ENCODE data around the gene MYL11.

MYL11 gene

GRCh38 chr16:30349675-30350074 is 24.9 kb upstream of the MYL11 start:
- Mint-ChIP-seq H3K4me1 (ENCODE audit: low read depth in 2 of 2) (peaks cover 34 to 38% of the 10 kb centered on the region in 2 donors), H3K4me3 (peak overlapping the region; percentile 15 to 56), H3K9me3 (no peaks in the 10 kb centered on the region), H3K27ac (peak overlapping the region; percentile 84 to 86), H3K27me3 (no peaks in the 10 kb centered on the region), H3K36me3 (ENCODE audit: insufficient read depth) (peaks cover 39% of the 10 kb centered on the region)
- ATAC-seq (replicated peaks): peak; percentile 6
- DNase-seq: no peak

- ATAC-seq (replicated peaks): peak; percentile 63
- Mint-ChIP-seq H3K4me3 (peak overlapping the region in 1 of 2 donors; percentile 56), H3K27me3 (no peaks in the 10 kb centered on the region), H3K27ac (peak overlapping the region; percentile 84 to 86), H3K9me3 (no peaks in the 10 kb centered on the region), H3K4me1 (ENCODE audit: low read depth in 2 of 2) (peaks cover 38% of the 10 kb centered on the region in 2 donors), H3K36me3 (ENCODE audit: insufficient read depth) (peaks cover 45% of the 10 kb centered on the region)
- DNase-seq: no peak
These were observed 24.3 kb upstream of the MYL11 start for GRCh38 chr16:30350134-30350871.

- ATAC-seq (replicated peaks): no peak
- Mint-ChIP-seq H3K4me1 (ENCODE audit: low read depth in 2 of 2) (peaks cover 41 to 44% of the 10 kb centered on the region in 2 donors), H3K9me3 (no peaks in the 10 kb centered on the region), H3K4me3 (peak overlapping the region; percentile 38 to 56), H3K36me3 (ENCODE audit: insufficient read depth) (peaks cover 48% of the 10 kb centered on the region), H3K27me3 (no peaks in the 10 kb centered on the region), H3K27ac (peak overlapping the region; percentile 84 to 86)
- no peak for DNase-seq
These were observed 23.6 kb upstream of the MYL11 start for GRCh38 chr16:30351001-30351441.

- DNase-seq (no peak), ATAC-seq (replicated peaks) (no peak)
- Mint-ChIP-seq H3K36me3 (ENCODE audit: insufficient read depth) (peaks cover 53% of the 10 kb centered on the region), H3K4me1 (ENCODE audit: low read depth in 2 of 2) (peaks cover 45 to 48% of the 10 kb centered on the region in 2 donors), H3K4me3 (peak overlapping the region in 1 of 2 donors; percentile 44), H3K27me3 (no peaks in the 10 kb centered on the region), H3K27ac (peak overlapping the region; percentile 84 to 86), H3K9me3 (no peaks in the 10 kb centered on the region)
These were observed 22.8 kb upstream of the MYL11 start for GRCh38 chr16:30351586-30352419.

- Mint-ChIP-seq H3K36me3 (ENCODE audit: insufficient read depth) (peaks cover 50% of the 10 kb centered on the region), H3K27ac (peak overlapping the region in 1 of 2 donors; percentile 86), H3K9me3 (no peaks in the 10 kb centered on the region), H3K4me3 (peak overlapping the region; percentile 38 to 97), H3K4me1 (ENCODE audit: low read depth in 2 of 2) (peaks cover 48% of the 10 kb centered on the region in 2 donors), H3K27me3 (no peaks in the 10 kb centered on the region)
- no peak for ATAC-seq (replicated peaks)
- no peak for DNase-seq
These were observed 21.9 kb upstream of the MYL11 start for GRCh38 chr16:30352488-30353401.

- Mint-ChIP-seq H3K27me3 (no peaks in the 10 kb centered on the region), H3K9me3 (no peaks in the 10 kb centered on the region), H3K27ac (peak overlapping the region in 1 of 2 donors; percentile 98), H3K4me3 (peak overlapping the region; percentile 92 to 97), H3K4me1 (ENCODE audit: low read depth in 2 of 2) (peaks cover 48% of the 10 kb centered on the region in 2 donors), H3K36me3 (ENCODE audit: insufficient read depth) (peaks cover 51% of the 10 kb centered on the region)
- DNase-seq (no peak), ATAC-seq (replicated peaks) (no peak)
These were observed 21.0 kb upstream of the MYL11 start for GRCh38 chr16:30353438-30354129.

GRCh38 chr16:30354423-30355143 is 20.0 kb upstream of the MYL11 start:
- H3K4me3 Mint-ChIP-seq: peak overlapping the region; percentile 92 to 97

GRCh38 chr16:30355144-30355953 is 19.3 kb upstream of the MYL11 start, which contains the start of gene CD2BP2:
TSS of gene CD2BP2 (minus strand) at chr16:30355308. CDS start at chr16:30354681, 627 bp downstream.
- Mint-ChIP-seq H3K4me3 (peak within 1 kb of the TSS; percentile 92 to 97), H3K27me3 (no peaks in the 10 kb centered on the region), H3K9me3 (no peaks in the 10 kb centered on the region), H3K36me3 (ENCODE audit: insufficient read depth) (peaks cover 40% of the 10 kb centered on the region), H3K4me1 (ENCODE audit: low read depth in 2 of 2) (peaks cover 37% of the 10 kb centered on the region in 2 donors), H3K27ac (peak within 1 kb of the TSS; percentile 97 to 98)
- ATAC-seq (replicated peaks) (peak; percentile 85), DNase-seq (peak; percentile 70 to 75 (median 73))

More at GRCh38 chr16:30354423-30355143, 20.0 kb upstream of the MYL11 start:
- peaks cover 48% of the 10 kb centered on the region for H3K36me3 Mint-ChIP-seq (ENCODE audit: insufficient read depth)
- peak; percentile 22 for ATAC-seq (replicated peaks)
- peak overlapping the region; percentile 97 to 98 for H3K27ac Mint-ChIP-seq
- no peak for DNase-seq
- no peaks in the 10 kb centered on the region for H3K9me3 Mint-ChIP-seq
- H3K27me3 Mint-ChIP-seq: no peaks in the 10 kb centered on the region
- peaks cover 42 to 44% of the 10 kb centered on the region in 2 donors for H3K4me1 Mint-ChIP-seq (ENCODE audit: low read depth in 2 of 2)

- H3K9me3 Mint-ChIP-seq: no peaks in the 10 kb centered on the region
- H3K4me3 Mint-ChIP-seq: peak overlapping the region; percentile 92 to 97
- H3K36me3 Mint-ChIP-seq (ENCODE audit: insufficient read depth): peaks cover 39% of the 10 kb centered on the region
- no peaks in the 10 kb centered on the region for H3K27me3 Mint-ChIP-seq
- H3K27ac Mint-ChIP-seq: peak overlapping the region; percentile 97 to 98
- H3K4me1 Mint-ChIP-seq (ENCODE audit: low read depth in 2 of 2): peaks cover 31 to 32% of the 10 kb centered on the region in 2 donors
- ATAC-seq (replicated peaks) (no peak), DNase-seq (no peak)
These were observed 18.7 kb upstream of the MYL11 start for GRCh38 chr16:30355954-30356308.

- Mint-ChIP-seq H3K27me3 (no peaks in the 10 kb centered on the region), H3K36me3 (ENCODE audit: insufficient read depth) (peaks cover 38% of the 10 kb centered on the region), H3K4me3 (peak overlapping the region; percentile 92 to 97), H3K27ac (peak overlapping the region; percentile 97 to 98), H3K9me3 (no peaks in the 10 kb centered on the region), H3K4me1 (ENCODE audit: low read depth in 2 of 2) (peaks cover 25 to 27% of the 10 kb centered on the region in 2 donors)
- ATAC-seq (replicated peaks) (no peak), DNase-seq (no peak)
These were observed 18.1 kb upstream of the MYL11 start for GRCh38 chr16:30356401-30357084.

Data from effector memory CD8-positive, alpha-beta T cell (primary cell).